Skin of body (tissue), 2 donors: ENCODE measurements around the gene PLPP2. TPM values are rescaled to one million over a fixed set of nuclear protein-coding genes. Genes with fewer than 3 reads are reported as not detected.

ENCODE experiments used
- DNase-seq: peaks from one replicate; lab custom pipeline; 2025; lab: John Stamatoyannopoulos, UW
- total RNA-seq: library from RNA; depleted of rRNA; stranded (reverse); fragments of >200 nt; gene quantifications from one replicate; pipeline ENCODE4 v1.2.3, GENCODE V29; 2014

The PLPP2 gene
- 5.1 TPM for total RNA-seq

DNA sequence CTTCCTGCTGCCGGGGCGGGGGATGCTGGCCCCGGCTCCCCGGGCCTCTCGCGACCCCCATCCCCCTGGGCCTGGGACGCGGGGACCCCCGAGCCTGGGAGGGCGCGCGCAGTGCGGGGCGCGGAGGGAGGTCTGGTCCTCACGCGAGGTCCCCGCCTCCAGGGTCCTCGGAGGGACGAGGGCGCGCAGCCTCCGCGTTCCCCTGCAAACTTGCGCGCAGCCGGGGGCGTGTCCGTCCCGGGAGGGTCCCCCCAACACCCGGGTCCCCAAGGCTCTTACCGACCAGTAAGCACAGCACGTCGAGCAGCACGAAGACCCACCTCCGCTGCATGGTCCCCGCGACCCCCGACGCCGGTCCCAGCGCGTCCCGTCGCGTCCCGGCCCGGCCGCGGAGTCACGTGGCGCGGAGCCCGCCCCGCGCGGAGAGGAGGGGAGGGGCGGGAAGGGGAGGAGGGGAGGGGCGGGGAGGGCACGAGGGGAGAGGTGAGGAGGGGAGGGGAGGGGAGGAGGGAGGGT is at the start of gene PLPP2:
TSS of gene PLPP2 (minus strand) at position 398 of the 516 bp plus-strand sequence. CDS start at position 331, 67 bp downstream.
- DNase-seq, result no peak

DNA sequence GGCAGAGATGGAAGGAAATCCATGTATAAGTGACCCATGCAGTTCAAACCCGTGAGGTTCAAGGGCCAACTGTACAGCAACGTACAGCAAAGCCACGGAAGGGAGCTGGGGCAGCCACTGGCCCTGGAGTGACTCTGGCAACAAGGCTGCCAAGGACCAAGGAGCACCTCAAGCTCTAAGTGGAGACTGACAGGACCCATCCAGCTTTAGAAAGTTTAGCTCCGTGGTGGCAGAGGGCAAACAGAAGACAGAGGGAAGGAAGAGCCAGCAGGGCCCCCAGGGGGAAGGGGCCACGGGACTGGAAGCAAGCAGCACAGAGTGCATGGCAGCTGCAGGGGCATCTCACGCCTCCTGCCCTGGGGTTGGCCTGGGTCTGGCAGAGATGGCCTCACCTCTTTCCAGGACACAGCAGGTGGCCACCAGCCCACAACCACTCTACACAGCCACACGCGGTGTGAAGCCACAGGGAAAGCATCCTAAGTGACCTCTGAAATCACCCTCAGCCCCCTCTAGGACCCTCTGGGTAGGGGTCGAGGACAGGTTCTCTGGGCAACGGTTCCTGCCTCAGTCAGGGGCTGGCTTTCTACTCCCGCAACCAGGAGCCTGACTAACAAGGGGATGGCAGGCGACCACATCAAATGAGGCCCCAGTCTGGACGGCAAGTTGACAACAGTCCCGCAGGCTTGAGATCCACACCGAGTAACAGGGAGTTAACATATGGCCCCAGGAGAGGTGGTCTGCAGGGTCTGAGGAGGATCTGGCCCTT is 49.6 kb upstream of the PLPP2 start:
- DNase-seq, result no peak

DNA sequence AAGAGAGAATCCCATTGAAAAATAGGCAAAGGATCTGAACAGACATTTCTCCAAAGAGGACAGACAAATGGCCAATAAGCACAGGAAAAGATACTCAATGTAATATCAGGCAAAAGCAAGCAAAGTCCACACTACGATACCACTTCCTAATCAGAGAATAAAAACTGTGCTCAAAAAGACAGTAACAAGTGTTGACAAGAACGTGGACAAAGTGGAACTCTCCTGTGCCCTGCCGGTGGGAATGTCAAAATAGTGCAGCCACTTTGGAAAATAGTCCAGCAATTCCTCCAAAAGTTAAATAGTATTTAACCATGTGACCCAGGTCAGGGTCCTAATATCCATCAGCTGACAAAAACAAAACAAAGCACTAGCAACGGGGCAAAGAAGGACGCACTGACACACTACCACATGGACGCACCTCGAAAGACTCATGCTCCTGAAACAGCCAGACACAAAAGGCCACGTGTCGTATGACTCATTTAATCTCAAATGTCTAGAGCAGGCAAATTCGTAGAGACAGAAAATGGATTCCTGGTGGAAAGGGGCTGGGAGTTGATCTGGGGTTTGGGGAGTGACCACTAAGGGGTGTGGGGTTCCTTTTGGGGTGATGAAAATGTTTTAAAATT is 48.2 kb upstream of the PLPP2 start:
- DNase-seq, result no peak

DNA sequence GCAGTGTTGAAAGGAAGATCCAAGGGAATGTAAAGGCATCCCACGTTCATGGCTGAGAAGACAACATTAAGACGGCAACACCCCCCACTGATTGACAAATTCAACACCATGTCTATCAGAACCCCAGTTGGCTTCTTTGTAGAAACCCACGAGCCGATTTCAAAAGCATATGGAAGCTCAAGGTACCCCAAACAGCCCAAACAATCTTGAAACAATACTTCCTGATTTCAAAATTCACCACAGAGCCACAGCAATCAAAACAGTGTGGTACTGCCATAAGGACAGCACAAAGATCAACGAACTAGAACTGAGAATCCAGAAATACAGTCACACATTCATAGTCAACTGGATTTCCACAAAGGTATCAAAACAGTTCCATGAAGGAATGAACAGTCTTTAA is 47.2 kb upstream of the PLPP2 start:
- no peak for DNase-seq

DNA sequence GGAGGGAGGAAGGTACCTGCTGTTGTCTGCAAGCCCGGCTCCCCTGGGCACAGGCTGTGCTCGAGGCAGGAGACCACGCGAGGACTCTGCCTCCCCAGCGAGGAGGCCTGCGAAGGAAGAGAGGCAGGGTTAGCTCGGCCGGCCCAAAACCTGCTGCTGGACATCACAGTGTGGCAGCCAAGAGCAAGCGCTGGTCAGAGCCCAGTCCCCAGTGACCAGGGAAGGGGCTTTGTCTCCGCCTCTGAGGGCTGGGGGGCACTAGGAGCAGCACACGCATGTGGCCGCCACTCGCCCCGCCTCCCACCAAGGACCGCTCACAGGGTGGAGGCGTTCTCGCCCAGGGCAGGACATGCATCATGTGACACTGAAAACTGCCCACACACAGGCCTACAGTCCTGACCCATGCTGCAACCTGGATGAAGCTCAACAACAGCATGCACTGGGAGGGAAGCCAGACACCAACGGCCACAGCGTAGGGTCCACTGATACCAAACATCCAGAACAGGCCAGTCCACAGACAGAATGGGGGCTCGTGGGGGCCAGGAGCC is 44.9 kb upstream of the PLPP2 start:
- no peak for DNase-seq

DNA sequence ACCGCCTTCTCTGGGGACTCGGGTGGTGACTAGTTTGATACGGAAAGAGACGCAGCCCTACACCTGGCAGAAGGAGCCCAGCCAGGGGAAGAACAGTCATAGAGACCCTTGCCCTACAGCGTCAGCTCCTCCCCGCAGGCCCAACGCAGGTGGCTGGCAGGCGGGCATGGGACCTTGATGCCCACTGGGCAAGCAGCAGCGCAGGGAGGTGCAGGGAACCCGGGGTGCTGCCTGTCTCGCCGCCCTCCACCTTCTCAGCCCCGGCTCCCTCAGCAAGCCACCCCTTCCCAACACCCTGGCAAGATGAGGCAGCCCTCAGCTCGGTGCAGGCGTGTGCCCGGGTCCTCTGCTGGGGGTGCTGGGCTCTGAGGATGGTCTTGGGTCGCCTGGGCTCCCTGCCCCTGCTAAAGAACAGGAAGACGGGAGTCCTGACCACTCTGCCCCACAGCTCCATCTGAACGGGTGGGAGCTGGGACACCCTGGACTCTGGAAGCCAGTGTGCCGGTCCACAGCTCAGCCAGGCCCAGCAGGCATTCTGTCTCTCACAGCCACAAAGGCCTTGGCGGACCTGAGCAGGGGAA is 44.4 kb upstream of the PLPP2 start:
- no peak for DNase-seq

DNA sequence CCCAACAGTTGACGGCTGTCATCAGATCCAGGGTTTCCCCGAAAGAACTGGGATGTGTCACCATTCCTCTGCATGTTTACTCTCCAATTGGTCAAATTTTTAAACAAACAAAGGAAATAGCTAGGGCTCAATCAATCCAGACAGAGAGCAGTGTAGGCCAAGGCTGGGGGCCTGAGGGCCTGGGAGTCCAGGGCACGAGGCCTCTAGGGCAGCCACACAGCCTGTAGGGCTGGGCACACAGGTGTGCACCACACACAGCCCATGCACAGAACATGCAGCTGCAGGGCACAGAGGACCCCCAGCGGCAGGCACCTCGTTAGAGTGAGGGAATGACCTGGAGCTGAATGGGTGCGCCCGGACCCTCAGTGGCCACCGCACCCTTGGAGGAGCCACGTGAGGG is 43.9 kb upstream of the PLPP2 start:
- DNase-seq, result no peak

DNA sequence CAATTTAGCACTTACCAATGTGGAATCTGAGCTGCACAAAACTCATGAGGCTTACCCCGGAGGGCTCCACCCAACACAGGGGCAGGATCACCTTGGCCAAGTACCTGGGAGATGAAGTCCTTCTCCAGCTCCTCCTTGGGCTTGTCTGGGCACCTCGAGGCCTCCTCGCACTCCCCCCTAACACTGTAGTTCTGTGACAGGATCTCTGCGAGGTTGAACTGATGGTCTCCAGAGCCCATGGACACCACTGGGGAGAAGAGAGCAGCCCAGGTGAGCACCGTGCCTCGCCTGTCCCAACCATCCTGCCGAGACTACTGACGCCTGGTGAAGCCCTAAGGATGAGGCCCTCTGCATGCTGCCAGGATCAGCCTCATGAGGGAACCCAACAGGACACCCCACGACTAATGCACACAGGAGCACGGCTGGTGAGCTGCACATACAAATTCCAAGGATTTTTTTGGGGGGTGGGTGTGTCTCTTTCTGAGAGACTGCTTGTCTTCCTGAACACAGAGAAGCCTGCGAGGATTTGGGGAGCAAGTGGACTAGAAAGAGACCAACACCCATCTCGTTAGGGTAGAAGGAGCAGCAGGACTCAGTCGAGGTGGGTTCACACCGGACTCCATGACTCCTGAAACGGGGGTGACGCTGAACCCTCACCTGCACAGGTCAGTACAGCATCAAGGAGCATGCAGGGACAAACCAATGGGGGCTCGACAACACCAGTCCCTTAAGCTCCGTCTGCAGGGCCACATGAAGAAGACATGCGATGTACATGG is 43.3 kb upstream of the PLPP2 start:
- no peak for DNase-seq

DNA sequence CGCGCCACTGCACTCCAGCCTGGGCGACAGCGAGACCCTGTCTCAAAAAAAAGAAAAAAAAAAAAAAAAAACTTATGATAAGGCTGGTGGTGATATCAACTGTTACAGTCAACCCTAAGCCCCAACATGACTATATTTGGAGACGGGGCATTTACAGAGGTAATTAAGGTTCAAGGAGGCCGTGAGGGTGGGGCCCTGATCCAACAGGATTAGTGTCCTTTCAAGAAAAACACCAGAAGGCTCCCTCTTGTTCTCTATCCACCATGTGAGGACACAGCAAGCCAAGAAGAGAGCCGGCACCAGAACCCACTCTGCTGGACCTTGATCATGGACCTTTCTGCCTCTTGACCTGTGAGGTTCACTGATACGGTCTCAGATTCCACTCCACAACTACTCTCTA is 39.3 kb upstream of the PLPP2 start:
- DNase-seq, result no peak

DNA sequence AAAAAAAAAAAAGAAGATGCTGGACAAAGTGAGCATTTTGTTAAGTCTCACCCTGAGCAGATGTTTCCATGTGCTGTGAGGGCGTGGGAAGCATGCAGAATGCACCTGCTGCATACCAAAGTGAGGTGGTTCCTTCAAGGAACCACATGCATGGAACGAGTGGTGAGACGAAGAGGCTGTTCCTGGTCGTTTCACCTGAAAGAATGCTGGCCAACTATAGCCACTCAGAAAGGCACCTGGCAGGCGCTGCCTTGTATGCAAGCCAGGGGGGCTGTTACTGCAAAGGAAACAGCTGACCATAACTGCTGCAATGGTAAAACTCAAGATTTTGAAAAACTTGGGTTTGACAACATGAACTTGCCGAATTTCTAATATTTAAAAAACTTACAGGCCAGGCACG is 38.7 kb upstream of the PLPP2 start:
- no peak for DNase-seq

DNA sequence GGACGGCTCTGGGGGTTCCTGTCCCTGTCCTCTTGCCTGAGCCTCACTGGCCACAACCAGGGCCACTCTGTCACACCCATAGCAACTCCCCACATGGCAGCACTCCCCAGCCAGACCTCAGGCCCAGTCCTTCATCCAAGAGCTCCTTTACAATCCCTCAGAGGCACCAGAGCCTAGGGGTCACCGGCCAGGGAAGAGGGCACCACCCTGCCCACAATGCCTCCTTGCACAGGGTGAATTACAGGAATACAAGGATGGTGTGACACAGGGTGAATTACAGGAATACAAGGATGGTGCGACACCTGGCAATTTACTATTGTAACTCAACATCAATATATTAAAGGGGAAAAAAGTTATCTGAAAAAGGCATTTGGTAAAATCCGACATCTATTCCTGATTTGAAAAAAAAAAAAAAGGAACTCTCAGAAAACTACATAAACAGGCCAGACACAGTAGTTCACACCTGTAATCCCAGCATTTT is 36.9 kb upstream of the PLPP2 start:
- no peak for DNase-seq

DNA sequence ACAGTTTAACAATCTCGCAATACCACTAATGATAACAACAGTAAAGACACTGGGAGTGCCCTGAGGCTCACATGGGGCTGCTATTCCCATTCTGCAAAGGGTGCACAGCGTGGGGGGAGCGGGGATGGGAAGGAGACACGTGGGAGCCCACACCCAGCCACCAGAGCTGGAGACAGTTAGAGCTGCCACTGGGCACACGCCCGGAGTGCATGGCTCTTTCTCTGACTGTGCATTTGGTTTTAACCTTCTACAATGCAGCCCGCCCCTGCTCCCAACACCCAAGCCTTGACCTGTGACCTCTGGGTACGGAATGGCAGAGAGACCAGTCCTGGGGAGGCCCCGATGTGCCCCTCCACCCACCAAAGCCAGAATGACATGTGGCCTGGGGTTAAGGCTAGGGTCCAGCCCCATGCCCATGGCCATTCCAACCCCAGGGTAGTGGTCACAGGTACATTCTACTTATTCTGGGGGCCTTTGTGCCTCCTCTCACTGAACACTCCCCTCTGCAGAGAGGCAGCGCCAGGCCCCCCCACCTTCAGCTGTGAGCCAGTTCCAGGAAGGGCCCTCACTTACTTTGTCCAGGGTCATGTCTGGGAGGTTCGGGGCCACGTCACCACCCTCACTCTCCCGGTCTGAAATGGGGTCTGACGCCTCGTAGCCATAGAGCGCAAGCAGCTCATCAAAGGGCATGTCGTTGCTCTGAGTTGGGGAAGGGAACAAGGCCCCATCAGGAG is 36.3 kb upstream of the PLPP2 start:
- no peak for DNase-seq

DNA sequence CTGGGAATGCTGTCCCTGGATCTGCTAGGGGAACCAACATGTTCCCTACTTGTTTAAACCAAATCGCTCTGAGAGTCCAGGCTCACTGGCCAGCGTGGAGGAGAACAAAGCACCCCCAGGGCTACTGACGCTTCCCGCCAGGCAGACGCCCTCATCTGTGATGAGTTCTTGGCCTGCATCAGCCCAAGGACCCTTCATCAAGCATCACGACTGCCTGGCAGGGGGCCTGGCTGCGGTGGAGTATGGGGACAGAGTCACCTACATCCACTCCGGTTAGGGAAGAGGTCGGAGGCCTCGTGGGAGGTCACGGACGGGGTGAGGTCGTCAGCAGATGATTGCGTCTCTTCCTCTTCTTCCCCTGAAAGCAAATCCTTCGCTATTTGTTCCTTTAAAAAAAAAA is 35.7 kb upstream of the PLPP2 start:
- DNase-seq, result no peak

DNA sequence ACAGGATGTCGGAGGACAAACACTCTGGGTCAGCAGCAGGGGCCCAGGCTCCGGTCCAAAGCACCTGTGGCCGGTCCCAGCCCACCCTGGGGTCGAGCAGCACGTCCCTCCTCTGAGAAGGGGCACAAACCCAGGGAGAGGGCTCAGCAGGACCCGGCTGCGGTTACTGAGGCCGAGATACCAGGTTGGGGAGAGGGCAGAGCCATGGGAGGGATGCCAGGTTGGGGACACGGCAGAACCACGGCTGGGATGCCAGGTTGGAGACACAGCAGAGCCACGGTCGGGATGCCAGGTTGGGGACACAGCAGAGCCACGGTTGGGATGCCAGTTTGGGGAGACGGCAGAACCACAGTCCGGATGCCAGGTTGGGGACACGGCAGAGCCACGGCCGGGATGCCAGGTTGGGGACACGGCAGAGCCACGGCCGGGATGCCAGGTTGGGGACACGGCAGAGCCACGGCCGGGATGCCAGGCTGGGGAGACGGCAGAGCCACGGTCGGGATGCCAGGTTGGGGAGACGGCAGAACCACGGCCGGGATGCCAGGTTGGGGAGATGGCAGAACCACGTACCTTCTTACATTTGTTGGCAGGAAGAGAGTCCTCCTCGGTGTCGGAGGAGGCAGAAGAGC is 34.8 kb upstream of the PLPP2 start:
- no peak for DNase-seq

DNA sequence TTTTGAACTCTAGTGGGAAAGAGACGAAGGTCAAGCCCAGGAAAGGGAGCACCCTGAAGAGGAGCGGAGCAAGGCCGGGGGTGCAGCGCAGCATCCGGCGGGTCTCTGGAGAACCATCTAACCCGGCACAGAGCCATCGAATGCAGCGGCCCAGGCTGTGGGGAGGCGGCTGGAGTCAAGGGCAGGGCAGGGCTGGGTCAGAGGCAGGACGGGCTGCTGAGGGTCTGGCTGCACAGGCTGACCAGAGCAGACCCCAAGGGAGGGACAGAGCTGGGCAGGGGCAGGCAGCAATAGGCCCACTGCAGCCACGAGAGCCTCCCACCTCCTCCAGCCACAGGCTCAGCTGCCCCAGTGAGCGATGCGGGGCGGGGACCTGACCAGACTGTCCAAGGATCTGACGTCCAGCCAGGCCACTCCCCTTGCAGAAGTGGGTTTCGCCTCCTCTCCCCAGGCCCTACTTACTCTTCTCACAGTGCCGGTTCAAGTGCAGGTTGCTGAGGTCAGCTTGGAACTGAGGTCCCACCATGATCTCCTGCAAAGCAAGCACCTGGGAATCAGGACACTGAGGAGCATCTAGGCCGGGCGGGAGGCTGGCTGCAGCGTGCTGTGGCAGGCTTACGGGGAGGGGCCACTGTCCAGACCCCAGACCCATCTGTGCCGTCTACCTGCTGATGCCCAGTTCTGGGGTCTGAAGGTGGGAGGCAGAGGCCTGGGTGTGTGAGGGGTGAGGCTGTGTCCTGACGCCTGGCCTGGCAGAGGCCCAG is 34.2 kb upstream of the PLPP2 start:
- no peak for DNase-seq

DNA sequence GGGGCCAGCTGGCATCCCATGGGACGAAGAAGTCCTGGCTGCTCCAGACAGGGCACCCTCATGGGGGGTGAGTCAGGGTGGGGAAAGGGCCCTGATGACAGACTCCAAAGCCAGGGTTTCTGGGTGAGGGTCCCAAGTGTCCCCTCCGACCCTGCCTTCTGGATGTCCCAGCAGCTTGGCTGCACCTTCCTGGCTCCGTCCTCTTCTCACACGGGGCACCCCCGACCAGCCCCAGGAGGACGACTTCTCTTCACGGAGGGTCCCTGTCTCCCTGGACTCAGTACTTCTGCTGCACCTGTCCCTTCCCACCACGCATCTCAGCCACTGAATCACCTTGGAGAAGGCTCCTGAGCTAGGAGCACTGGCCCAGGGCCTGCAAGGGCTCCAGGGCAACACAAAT is 33.5 kb upstream of the PLPP2 start:
- no peak for DNase-seq

DNA sequence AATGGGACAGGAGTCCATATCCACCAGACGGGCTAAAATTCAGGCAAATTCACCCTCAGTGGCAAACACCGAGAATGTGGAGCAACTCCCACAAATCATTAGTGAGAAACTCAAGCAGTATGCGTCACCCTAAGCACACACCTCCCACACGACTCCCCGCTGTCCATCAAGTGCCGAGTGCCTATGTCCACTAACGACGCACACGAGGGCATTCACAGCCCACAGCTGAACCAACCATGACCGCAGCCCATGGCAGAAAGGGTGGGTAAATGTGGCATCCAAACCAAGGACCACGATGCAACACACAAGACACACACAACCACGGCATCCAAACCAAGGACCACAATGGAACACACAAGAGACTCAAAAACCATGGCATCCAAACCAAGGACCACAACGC is 31.4 kb upstream of the PLPP2 start:
- DNase-seq, result no peak

DNA sequence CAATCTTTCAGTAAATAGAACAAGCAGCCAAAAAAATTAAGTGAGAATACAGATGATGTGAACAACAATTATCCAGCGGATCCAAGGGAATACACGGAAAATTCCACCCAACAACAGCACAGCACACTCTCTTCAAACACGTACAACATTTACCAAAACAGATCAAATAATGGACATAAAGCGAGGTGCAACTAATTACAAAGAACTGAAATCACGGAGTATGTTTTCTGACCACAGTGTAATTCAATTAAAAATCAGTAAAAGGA is 27.2 kb upstream of the PLPP2 start:
- DNase-seq, result no peak

DNA sequence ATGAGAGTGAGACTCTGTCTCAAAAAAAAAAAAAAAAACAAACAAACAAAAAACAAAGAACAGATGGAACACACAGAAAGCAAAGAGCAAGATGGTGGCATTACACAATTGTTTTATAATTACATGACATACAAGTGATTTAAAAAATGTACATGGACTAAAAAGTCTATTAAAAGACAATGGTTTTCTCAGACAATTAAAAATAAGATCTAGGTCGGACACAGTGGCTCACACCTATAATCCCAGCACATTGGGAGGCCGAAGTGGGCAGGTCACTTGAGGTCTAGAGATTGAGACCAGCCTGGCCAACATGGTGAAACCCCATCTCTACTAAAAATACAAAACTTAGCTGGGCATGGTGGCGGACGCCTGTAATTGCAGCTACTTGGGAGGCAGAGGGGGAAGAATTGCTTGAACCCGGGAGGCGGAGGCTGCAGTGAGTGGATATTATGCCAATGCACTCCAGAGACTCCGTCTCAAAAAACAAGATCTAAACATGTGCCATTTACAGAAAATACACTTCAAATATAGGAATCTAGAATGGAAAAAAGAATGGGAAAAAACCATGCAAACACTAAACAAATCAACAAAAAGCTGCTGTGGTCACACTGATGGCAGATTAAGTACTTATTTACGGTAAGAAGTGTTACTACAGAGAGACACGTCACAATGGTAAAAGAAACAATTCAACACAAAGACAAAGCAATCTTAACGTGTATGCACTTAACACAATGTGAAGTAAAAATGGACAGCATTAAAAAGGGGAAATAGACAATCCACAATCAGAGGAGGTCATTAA is 26.7 kb upstream of the PLPP2 start:
- DNase-seq, result no peak
